ENCODE data around the gene ENTHD1.

ENTHD1 gene

DNA sequence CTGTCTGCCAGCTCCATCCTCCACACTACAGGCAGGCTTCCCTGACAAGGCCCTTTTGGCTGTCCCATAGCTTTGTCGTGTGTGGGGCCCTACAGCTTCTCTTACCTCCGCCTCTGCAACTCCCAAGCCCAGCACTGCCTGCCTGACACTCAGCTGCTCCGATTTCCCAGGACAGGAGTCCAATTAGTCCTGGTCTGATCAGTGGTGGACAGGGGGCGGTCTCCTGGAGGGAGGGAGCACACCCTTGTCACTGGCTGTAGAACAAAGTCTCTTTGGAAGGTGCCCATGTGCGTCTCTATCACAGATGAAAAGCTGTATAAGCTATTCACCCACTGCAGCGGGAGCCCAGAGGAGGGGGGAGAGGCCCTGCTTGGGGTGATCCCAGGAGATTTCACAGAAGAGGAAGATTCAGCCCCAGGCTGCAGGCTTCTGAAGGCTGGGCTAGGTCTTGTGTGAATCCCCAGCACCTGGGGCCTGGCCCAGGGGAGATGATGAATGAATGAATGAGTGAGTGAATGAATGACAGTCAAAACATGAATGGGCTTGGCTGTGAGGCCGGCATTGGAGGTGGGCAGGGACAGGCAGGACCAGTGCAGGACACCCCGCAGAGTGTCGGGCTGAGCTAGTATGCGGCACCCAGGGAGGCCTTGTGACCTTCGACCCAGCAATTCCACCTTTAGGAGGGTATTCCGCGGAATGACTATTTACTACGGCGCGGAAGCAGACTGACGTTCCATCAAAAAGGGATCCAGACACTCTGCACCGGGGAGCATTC is 180.6 kb downstream of the ENTHD1 start:
- no peak overlapping the region for H3K4me3 ChIP-seq (ENCODE audit: low read depth, low read length)
- TF ChIP-seq, protein P1, sequence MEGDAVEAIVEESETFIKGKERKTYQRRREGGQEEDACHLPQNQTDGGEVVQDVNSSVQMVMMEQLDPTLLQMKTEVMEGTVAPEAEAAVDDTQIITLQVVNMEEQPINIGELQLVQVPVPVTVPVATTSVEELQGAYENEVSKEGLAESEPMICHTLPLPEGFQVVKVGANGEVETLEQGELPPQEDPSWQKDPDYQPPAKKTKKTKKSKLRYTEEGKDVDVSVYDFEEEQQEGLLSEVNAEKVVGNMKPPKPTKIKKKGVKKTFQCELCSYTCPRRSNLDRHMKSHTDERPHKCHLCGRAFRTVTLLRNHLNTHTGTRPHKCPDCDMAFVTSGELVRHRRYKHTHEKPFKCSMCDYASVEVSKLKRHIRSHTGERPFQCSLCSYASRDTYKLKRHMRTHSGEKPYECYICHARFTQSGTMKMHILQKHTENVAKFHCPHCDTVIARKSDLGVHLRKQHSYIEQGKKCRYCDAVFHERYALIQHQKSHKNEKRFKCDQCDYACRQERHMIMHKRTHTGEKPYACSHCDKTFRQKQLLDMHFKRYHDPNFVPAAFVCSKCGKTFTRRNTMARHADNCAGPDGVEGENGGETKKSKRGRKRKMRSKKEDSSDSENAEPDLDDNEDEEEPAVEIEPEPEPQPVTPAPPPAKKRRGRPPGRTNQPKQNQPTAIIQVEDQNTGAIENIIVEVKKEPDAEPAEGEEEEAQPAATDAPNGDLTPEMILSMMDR (IDR thresholded peaks at IDR 0.05; ENCODE audit: borderline replicate concordance, insufficient read depth, low read depth, low read length) = no peak

DNA sequence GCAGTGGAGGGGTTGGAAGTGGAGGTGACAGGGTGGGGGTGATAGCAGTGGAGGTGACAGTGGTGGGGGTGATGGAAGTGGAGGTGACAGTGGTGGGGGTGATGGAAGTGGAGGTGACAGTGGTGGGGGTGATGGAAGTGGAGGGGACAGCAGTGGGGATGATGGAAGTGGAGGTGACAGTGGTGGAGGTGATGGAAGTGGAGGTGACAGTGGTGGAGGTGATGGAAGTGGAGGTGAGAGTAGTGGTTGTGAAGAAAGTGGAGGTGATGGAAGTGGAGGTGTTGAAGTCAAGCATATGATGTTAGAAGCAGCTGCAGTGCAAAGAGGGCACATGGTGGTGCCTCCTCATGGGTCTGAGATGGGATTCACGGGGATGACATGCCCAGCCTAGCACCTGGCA is 181.5 kb downstream of the ENTHD1 start:
- TF ChIP-seq, protein P1 (IDR thresholded peaks at IDR 0.05; ENCODE audit: borderline replicate concordance, insufficient read depth, low read depth, low read length) = no peak
- no peak overlapping the region for H3K4me3 ChIP-seq (ENCODE audit: low read depth, low read length)

DNA sequence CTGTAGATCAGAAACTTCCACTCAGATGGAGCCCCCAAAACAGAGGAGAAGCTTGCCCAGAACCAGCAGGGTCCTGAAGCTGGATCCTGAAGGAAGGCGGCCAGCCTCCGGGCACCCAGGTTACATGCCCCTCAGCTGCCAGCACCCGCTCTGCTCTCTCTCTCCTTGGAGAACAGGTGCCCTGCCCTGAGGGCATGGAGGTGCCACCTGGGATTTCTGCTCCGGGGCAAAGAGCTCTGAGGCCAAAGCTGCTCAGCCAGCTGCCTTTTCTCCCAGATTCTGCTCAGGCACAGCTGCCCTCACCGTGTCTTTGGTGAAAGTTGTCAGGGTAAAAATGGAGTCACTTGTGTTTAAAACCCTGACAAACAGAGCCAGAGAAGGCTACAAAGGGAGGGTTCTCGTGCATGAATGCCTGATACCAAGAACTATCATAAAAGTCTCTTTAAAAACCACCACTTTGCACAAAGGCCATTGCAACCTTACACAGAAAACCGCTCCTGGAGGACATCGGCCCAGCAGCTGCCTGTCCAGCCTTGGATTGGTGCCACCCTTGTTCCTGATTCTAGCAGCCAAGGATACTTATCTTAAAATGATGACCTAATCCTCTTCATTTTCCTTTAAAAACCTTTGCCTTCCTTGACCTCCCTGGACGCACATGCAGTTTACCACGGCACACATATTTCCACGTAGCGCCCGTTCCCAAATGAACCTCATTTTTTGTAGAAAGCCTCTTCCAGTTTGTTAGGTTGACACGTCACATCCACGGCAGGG is 183.0 kb downstream of the ENTHD1 start:
- TF ChIP-seq, protein P1 (IDR thresholded peaks at IDR 0.05; ENCODE audit: borderline replicate concordance, insufficient read depth, low read depth, low read length) = no peak
- H3K4me3 ChIP-seq (ENCODE audit: low read depth, low read length) = no peak overlapping the region

DNA sequence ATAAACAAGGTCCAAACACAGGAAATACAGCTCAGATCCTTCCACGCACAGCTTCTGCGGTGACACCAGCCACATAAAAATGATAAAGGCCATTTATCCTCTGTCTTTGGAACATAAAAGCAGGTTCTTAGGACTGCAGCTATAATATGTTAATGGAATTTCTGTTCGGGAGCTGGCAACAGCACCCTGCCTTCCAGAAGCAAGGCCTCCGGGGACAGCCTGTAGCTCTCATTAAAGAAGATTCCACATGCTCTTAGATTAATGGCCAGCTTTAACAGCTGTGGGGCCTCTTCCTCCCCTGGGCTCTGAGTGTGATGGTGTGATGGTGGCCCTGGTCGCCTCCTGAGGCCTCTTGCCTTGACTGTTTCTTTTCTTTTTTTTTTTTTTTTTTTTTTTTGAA is 185.7 kb downstream of the ENTHD1 start:
- no peak overlapping the region for H3K4me3 ChIP-seq (ENCODE audit: low read depth, low read length)
- TF ChIP-seq, protein P1 (IDR thresholded peaks at IDR 0.05; ENCODE audit: borderline replicate concordance, insufficient read depth, low read depth, low read length) = no peak

DNA sequence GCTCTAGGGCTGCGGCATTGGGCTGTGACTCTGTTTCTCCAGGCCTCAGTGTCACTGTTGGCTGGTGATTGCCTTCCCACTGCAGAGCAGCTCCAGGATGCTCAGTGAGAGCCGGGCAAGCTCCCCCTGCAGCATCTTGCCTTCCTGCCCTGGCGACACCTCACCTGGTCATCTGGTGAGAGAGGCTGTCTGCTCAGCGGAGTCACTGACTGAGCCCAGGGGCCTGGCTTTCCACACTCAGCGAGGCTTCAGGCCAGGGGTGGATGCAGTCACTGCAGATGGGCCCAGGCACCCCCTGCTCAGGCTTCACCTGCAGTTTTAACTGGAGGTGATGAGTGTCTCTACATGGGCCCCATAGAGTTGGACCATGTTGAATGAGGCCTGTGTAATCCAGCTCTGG is 186.2 kb downstream of the ENTHD1 start:
- TF ChIP-seq, protein P1 (IDR thresholded peaks at IDR 0.05; ENCODE audit: borderline replicate concordance, insufficient read depth, low read depth, low read length) = no peak
- no peak overlapping the region for H3K4me3 ChIP-seq (ENCODE audit: low read depth, low read length)

DNA sequence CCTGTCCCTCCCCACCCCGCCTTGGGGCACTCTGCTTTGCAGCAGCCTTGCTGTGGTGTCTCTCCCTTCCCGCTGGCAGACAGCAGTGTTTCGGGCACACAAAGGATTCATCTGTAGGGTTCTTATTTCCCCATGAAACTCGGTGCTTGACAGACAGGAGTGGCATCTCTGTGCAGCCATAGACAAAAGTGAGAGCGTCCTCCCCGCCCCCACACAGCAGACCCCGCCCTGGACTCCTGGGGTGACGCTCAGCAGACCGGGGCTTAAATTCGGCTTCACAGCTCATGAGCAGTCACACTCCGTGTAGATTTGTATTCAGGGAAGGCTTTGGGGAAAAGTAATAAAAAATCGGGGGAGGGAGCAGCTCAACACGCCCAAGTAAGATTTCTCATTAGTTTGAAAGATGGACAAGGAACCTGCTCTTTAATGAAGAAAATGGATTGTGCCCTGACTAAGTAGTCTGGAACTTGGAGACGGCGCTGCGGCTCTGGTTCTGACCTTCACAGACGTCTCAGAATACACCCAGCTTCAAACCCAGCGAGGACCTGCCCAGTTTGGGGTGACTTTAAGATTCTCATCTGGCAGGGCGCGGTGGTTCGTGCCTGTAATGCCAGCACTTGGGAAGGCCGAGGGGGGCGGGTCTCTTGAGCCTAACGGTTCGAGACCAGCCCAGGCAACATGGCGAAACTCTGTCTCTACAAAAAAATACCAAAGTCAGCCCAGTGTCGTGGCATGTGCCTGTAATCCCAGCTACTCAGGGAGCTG is 187.0 kb downstream of the ENTHD1 start:
- H3K4me3 ChIP-seq (ENCODE audit: low read depth, low read length) = no peak overlapping the region
- TF ChIP-seq, protein P1 (IDR thresholded peaks at IDR 0.05; ENCODE audit: borderline replicate concordance, insufficient read depth, low read depth, low read length) = no peak
